IMR-90 (cell line): Measurements from ENCODE around the gene POLR3E. TPM values are rescaled to one million over a fixed set of nuclear protein-coding genes. Genes with fewer than 3 reads are reported as not detected.

Experiments
- ATAC-seq: fragments of 200-7000 bp; cut with Tn5 transposase; 2 replicates; pipeline ENCODE4 v1.9.1; 2020; ENCODE audit warnings: low read depth, mild to moderate bottlenecking, moderate library complexity
- BruUV-seq: library from RNA; stranded (reverse); fragments of 400-500 nt; replicated peaks from 2 replicates; lab custom pipeline; 2021; lab: Mats Ljungman, UMichigan
- CTCF ChIA-PET: fragments of 300-600 bp; formaldehyde crosslinking; extraction: SDS; loops from one replicate; lab custom pipeline; 2021; ENCODE audit warnings: antibody characterized with exemption; lab: Yijun Ruan, JAX
- POLR2A ChIA-PET: fragments of 300-600 bp; sonication (Branson Sonifier 250); formaldehyde crosslinking; loops from one replicate; lab custom pipeline; 2022; ENCODE audit warnings: antibody characterized with exemption; ENCODE audit not compliant: unreplicated experiment; lab: Charles Lee
- DNase-seq: peaks from one replicate; pipeline ENCODE4 v3.0.0; 2013
- H2AFZ ChIP-seq: replicated peaks from 2 replicates; pipeline ENCODE3; 2013; ENCODE audit warnings: low read length, mild to moderate bottlenecking; ENCODE audit not compliant: poor library complexity
- H2AK5ac ChIP-seq: 2 replicates; pipeline ENCODE4 v1.6.1; 2013; ENCODE audit warnings: low read depth, low read length, inconsistent platforms
- H2AK9ac ChIP-seq: replicated peaks from 2 replicates; pipeline ENCODE3; 2013; ENCODE audit warnings: mild to moderate bottlenecking, low read depth, low read length, moderate library complexity; ENCODE audit not compliant: poor library complexity
- H2BK120ac ChIP-seq: 2 replicates; pipeline ENCODE4 v1.6.1; 2013; ENCODE audit warnings: low read depth, low read length, inconsistent platforms
- H2BK15ac ChIP-seq: 3 replicates; pipeline ENCODE4 v1.6.1; 2013; ENCODE audit warnings: low read depth, low read length, inconsistent platforms
- H2BK20ac ChIP-seq: 2 replicates; pipeline ENCODE4 v1.6.1; 2013; ENCODE audit warnings: low read depth, mild to moderate bottlenecking, inconsistent platforms, low read length, moderate library complexity
- H2BK5ac ChIP-seq: 2 replicates; pipeline ENCODE4 v1.6.1; 2013; ENCODE audit warnings: mild to moderate bottlenecking, low read depth, low read length, inconsistent platforms; ENCODE audit not compliant: poor library complexity, severe bottlenecking
- H3K14ac ChIP-seq: replicated peaks from 2 replicates; pipeline ENCODE4 v1.6.1; 2013; ENCODE audit warnings: low read depth, low read length, inconsistent platforms
- H3K18ac ChIP-seq: 2 replicates; pipeline ENCODE4 v1.6.1; 2013; ENCODE audit warnings: low read depth, low read length, control low read depth
- H3K23ac ChIP-seq: 2 replicates; pipeline ENCODE4 v1.6.1; 2013; ENCODE audit warnings: low read depth, low read length, inconsistent platforms
- H3K27ac ChIP-seq: 2 replicates; pipeline ENCODE4 v1.5.1; 2013; ENCODE audit warnings: mild to moderate bottlenecking, control low read depth, low read length; ENCODE audit not compliant: insufficient read depth
- H3K27me3 ChIP-seq: 2 replicates; pipeline ENCODE4 v1.6.1; 2013; ENCODE audit warnings: low read length; ENCODE audit not compliant: control insufficient read depth, insufficient read depth
- H3K36me3 ChIP-seq: 2 replicates; pipeline ENCODE4 v1.6.1; 2013; ENCODE audit warnings: low read length, mixed read lengths; ENCODE audit not compliant: control insufficient read depth, insufficient read depth
- H3K4ac ChIP-seq: 2 replicates; pipeline ENCODE4 v1.6.1; 2013; ENCODE audit warnings: low read depth, low read length, inconsistent platforms
- H3K4me1 ChIP-seq: 2 replicates; pipeline ENCODE4 v1.6.1; 2013; ENCODE audit warnings: low read length, mixed read lengths; ENCODE audit not compliant: control insufficient read depth, insufficient read depth
- H3K4me2 ChIP-seq: 2 replicates; pipeline ENCODE4 v1.6.1; 2013; ENCODE audit warnings: low read depth, mild to moderate bottlenecking, control low read depth, low read length, moderate library complexity
- H3K4me3 ChIP-seq: 2 replicates; pipeline ENCODE4 v1.5.1; 2013; ENCODE audit warnings: low read depth, mild to moderate bottlenecking, control low read depth, low read length, moderate library complexity; ENCODE audit not compliant: insufficient read depth
- H3K56ac ChIP-seq: 2 replicates; pipeline ENCODE4 v1.6.1; 2013; ENCODE audit warnings: low read length, inconsistent platforms; ENCODE audit not compliant: insufficient read depth; ENCODE audit errors: extremely low read depth
- H3K79me1 ChIP-seq, 2 experiments: 2 replicates each; pipeline ENCODE4 v1.6.1; 2013; ENCODE audit warnings: low read length in 2 of 2, inconsistent platforms in 1 of 2, low read depth in 1 of 2
- H3K9ac ChIP-seq: 2 replicates; pipeline ENCODE4 v1.6.1; 2013; ENCODE audit warnings: low read depth, low read length, control low read depth
- H3K9me1 ChIP-seq: 2 replicates; pipeline ENCODE4 v1.6.1; 2013; ENCODE audit warnings: low read length, inconsistent platforms; ENCODE audit not compliant: insufficient read depth
- H3K9me3 ChIP-seq: 2 replicates; pipeline ENCODE4 v1.6.1; 2013; ENCODE audit warnings: low read length; ENCODE audit not compliant: control insufficient read depth, insufficient read depth
- H4K20me1 ChIP-seq: 2 replicates; pipeline ENCODE4 v1.6.1; 2013; ENCODE audit warnings: low read length, inconsistent platforms; ENCODE audit not compliant: insufficient read depth
- H4K5ac ChIP-seq: 2 replicates; pipeline ENCODE4 v1.6.1; 2013; ENCODE audit warnings: mild to moderate bottlenecking, low read depth, low read length, control low read depth
- H4K8ac ChIP-seq, 2 experiments: 2 replicates each; pipeline ENCODE4 v1.6.1; 2013; ENCODE audit warnings: low read depth in 2 of 2, low read length in 2 of 2, control low read depth in 1 of 2, inconsistent platforms in 1 of 2
- H4K91ac ChIP-seq: 2 replicates; pipeline ENCODE4 v1.6.1; 2013; ENCODE audit warnings: low read depth, low read length, inconsistent platforms; ENCODE audit not compliant: insufficient read depth
- CEBPB ChIP-seq: IDR thresholded peaks from 2 replicates; pipeline ENCODE4 v1.6.1; 2012; ENCODE audit warnings: low read depth, low read length, improper control_type of control experiment
- CTCF ChIP-seq: conservative IDR thresholded peaks from 2 replicates; pipeline ENCODE4 v1.5.1; 2012; ENCODE audit warnings: mild to moderate bottlenecking, low read depth, low read length, improper control_type of control experiment
- ELK1 ChIP-seq: fragments of 150-350 bp; IDR thresholded peaks from 2 replicates; pipeline ENCODE4 v1.6.1; 2016; ENCODE audit warnings: low read depth, mild to moderate bottlenecking, low read length, moderate library complexity, borderline replicate concordance
- MAZ ChIP-seq: IDR thresholded peaks from 2 replicates; pipeline ENCODE4 v1.6.1; 2012; ENCODE audit warnings: low read depth, mild to moderate bottlenecking, low read length, improper control_type of control experiment, moderate library complexity, borderline replicate concordance
- MXI1 ChIP-seq: IDR thresholded peaks from 2 replicates; pipeline ENCODE4 v1.6.1; 2012; ENCODE audit warnings: low read depth, mild to moderate bottlenecking, low read length, moderate library complexity, borderline replicate concordance
- NFE2L2 ChIP-seq: fragments of 150-350 bp; IDR thresholded peaks from 2 replicates; pipeline ENCODE4 v1.6.1; 2016; ENCODE audit warnings: low read depth, mild to moderate bottlenecking, low read length
- RAD21 ChIP-seq: IDR thresholded peaks from 2 replicates; pipeline ENCODE4 v1.6.1; 2012; ENCODE audit warnings: low read length, improper control_type of control experiment
- RFX5 ChIP-seq: IDR thresholded peaks from 2 replicates; pipeline ENCODE4 v1.8.0; 2012; ENCODE audit warnings: low read depth, mild to moderate bottlenecking, low read length, moderate library complexity
- SMC3 ChIP-seq: fragments of 150-350 bp; IDR thresholded peaks from 2 replicates; pipeline ENCODE4 v1.6.1; 2016; ENCODE audit warnings: low read depth, mild to moderate bottlenecking, antibody characterized with exemption, low read length, moderate library complexity
- USF2 ChIP-seq: fragments of 150-350 bp; IDR thresholded peaks from 2 replicates; pipeline ENCODE4 v1.6.1; 2017; ENCODE audit warnings: mild to moderate bottlenecking, antibody characterized with exemption, low read length, low read depth
- WGBS, 2 experiments: methylation state at CpG; one replicate each; pipeline versions ENCODE4 v1.1.5 to v1.1.7; 2013; ENCODE audit warnings: missing lambda C conversion rate in 2 of 2; ENCODE audit not compliant: insufficient read length in 1 of 2; ENCODE audit errors: extremely low coverage in 2 of 2; 5-methylcytosine and 5-hydroxymethylcytosine counted together
- dilution Hi-C: fragments of 300-500 bp; cut with HindIII; formaldehyde crosslinking; loops from one replicate; pipeline ENCODE4 v1.14.3; 2018; ENCODE audit warnings: low sequenced_read_pairs; ENCODE audit not compliant: unreplicated experiment
- in situ Hi-C: fragments of 300-500 bp; cut with MboI; formaldehyde crosslinking; loops from 3 replicates; pipeline ENCODE4 v1.14.3; 2019; ENCODE audit warnings: low sequenced_read_pairs, inconsistent platforms, mixed read lengths
- intact Hi-C: fragments of 100-400 bp; cut with micrococcal nuclease; formaldehyde crosslinking; loops from 2 replicates; pipeline ENCODE4 v1.10.0; 2022
- polyA plus RNA-seq, 3 experiments: library from polyadenylated mRNA; depleted of rRNA; stranded (reverse); fragments of >200 nt; gene quantifications; 2 replicates each; pipeline ENCODE4 v1.2.3, GENCODE V29; 2012; ENCODE audit warnings: low replicate concordance in 1 of 3
- total RNA-seq: library from RNA; depleted of rRNA; stranded (reverse); fragments of >200 nt; gene quantifications from 2 replicates; pipeline ENCODE4 v1.2.3, GENCODE V29; 2012

POLR3E gene
- total and polyA plus RNA-seq, 2 of the 4 experiments (the other 2 are of a cell fraction) = 19.9 to 46.0 TPM

GRCh38 chr16:22302776-22303363, 5.7 kb downstream of the POLR3E start:
- ChIA-PET CTCF (no interaction called here), POLR2A (no interaction called here)
- Histone ChIP-seq H3K4me1 (peaks cover 2% of the 10 kb centered on the region; the same call in 1 of the 2 replicates), H3K36me3 (peaks cover 26% of the 10 kb centered on the region), H2AK9ac (no peak overlapping the region), H2BK15ac (no peak overlapping the region), H3K27me3 (no peaks in the 10 kb centered on the region), H2AK5ac (no peak overlapping the region), H3K23ac (no peak overlapping the region), H2BK20ac (no peak overlapping the region), H4K8ac (no peak overlapping the region), H3K9ac (no peak overlapping the region), H3K27ac (no peak overlapping the region), H4K91ac (no peak overlapping the region), H3K9me1 (peaks cover 2% of the 10 kb centered on the region; the same call in 1 of the 2 replicates), H3K4me2 (no peak overlapping the region), H3K18ac (no peak overlapping the region), H3K9me3 (no peaks in the 10 kb centered on the region), H3K4me3 (no peak overlapping the region), H2AFZ (no peak overlapping the region), H3K79me1 (peaks cover 13 to 79% of the 10 kb centered on the region in 2 experiments), H4K20me1 (peaks cover 54% of the 10 kb centered on the region), H2BK120ac (no peak overlapping the region), H3K14ac (no peak overlapping the region), H2BK5ac (no peak overlapping the region), H4K5ac (no peak overlapping the region), H3K4ac (no peak overlapping the region), H3K56ac (no peak overlapping the region)
- intact Hi-C loops (no loop called here), dilution Hi-C loops (no loop called here), in situ Hi-C loops (no loop called here)
- ATAC-seq (no peak), DNase-seq (no peak)
- BruUV-seq = no TSS peak
- no peak for TF ChIP-seq ELK1
- no peak for TF ChIP-seq CEBPB
- no peak for TF ChIP-seq MXI1
- TF ChIP-seq RAD21 = no peak
- no peak for TF ChIP-seq NFE2L2
- no peak for TF ChIP-seq CTCF
- TF ChIP-seq USF2 = no peak
- no peak for TF ChIP-seq MAZ
- no peak for TF ChIP-seq SMC3
- no peak for TF ChIP-seq RFX5
- 100% methylated on average over 3 of the region's 12 CpGs; no CpG with 5 or more reads in 1 of the 2 experiments for WGBS, 2 experiments
